ENCODE measurements around the gene CEP44.
"Not testable (repeated sequence)": the region's sequence is repeated elsewhere in the genome, so short reads cannot be mapped to it uniquely, and the experiment has no call there.

The CEP44 gene

DNA sequence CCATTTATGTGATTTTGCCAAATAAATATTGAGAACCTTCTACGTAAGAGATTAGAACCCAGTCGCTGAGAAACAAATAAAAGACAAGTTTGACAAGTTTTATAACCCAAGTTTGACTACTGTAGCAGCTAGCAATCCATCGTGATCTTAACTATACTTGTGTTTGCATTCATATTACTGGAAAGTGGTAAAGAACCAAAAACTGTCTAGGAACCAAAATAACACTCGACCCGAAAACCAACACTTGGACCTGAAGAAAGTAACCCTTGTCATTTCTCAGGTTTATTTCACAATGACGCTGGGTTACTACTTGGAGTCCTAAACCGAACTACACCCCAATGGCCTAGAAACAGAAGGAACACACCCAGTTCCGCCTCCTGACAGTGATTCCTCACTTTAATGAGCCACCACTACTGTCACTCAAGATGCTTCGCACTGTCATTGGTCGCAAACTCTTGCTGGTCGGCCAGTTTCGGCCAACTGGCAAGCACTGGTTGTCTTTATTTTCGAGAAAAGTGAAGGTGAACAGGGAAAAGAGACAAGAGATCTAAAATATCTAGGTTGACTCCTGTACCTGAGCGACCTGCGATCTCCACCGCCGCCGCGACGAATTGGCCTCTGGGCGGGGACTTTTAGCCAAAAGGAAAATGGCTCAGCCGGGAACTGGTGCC, 740 bp upstream of the CEP44 start:
- DNase-seq (ENCODE audit: low read depth): peak; percentile 96
- TF ChIP-seq, protein P1, sequence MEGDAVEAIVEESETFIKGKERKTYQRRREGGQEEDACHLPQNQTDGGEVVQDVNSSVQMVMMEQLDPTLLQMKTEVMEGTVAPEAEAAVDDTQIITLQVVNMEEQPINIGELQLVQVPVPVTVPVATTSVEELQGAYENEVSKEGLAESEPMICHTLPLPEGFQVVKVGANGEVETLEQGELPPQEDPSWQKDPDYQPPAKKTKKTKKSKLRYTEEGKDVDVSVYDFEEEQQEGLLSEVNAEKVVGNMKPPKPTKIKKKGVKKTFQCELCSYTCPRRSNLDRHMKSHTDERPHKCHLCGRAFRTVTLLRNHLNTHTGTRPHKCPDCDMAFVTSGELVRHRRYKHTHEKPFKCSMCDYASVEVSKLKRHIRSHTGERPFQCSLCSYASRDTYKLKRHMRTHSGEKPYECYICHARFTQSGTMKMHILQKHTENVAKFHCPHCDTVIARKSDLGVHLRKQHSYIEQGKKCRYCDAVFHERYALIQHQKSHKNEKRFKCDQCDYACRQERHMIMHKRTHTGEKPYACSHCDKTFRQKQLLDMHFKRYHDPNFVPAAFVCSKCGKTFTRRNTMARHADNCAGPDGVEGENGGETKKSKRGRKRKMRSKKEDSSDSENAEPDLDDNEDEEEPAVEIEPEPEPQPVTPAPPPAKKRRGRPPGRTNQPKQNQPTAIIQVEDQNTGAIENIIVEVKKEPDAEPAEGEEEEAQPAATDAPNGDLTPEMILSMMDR (conservative IDR thresholded peaks at IDR 0.05; ENCODE audit: control insufficient read depth, insufficient read depth, low read depth, low read length): no peak
- peak overlapping the region; percentile 88 for H3K4me3 ChIP-seq (ENCODE audit: control insufficient read depth, low read depth, low read length)

DNA sequence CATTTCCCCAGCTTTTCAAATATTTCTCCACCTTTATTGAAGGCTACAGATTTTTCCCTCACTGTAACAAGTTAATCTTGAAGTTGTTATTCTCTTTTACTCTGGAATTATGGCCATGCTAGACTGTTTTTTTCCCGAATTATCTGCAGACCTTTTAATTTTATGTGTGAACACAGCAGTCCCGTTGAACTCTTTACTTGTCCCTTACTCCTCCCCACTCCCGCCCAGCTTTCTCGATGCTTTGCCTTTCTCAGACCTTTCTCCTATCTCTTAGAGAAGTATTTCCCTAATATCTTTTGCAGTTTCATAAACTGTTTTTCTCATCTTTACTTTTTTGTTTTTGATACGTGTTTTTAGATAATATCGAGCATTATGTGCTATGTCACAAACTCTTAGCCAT, 776 bp downstream of the CEP44 start:
- TF ChIP-seq, protein P1 (conservative IDR thresholded peaks at IDR 0.05; ENCODE audit: control insufficient read depth, insufficient read depth, low read depth, low read length): no peak
- DNase-seq (ENCODE audit: low read depth): no peak
- H3K4me3 ChIP-seq (ENCODE audit: control insufficient read depth, low read depth, low read length): peak overlapping the region; percentile 88

DNA sequence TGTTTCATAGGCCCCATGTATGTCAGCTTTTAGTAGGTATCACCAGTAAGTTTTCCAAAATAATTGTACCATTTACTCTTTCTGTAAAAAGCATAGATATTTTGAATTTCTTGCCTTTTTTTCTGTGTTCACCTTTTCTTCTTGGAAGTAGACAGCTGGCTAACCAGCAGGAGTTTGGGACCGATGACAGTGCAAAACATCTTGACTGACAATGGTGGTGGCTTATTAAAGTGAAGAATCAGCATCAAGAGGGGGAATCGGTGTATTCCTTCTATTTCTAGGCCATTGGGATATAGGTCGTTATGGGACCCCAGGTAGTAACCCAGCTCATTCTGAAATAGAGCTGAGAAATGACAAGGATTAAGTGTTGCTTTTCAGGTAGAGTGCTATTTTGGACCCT, 3.2 kb downstream of the CEP44 start:
- DNase-seq (ENCODE audit: low read depth): no peak
- no peak overlapping the region for H3K4me3 ChIP-seq (ENCODE audit: control insufficient read depth, low read depth, low read length)
- TF ChIP-seq, protein P1 (conservative IDR thresholded peaks at IDR 0.05; ENCODE audit: control insufficient read depth, insufficient read depth, low read depth, low read length): no peak

DNA sequence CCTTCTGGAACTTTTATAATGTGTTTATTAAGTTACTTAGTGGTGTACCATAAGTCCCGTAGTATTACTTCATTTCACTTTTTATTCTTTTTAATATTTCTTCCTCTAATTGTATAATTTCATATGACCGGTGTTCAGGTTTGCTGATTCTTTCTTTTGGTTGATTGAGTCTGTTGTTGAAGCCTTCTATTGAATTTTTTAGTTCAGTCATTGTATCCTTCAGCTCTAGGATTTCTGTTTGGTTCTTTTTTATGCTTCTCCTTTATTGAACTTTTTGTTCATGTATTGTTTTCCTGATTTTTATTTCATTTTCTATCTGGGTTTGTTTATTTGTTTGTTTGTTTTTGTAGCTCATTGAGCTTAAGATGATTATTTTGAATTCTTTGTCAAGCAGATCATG, 8.8 kb downstream of the CEP44 start:
- DNase-seq (ENCODE audit: low read depth): no peak
- TF ChIP-seq, protein P1 (conservative IDR thresholded peaks at IDR 0.05; ENCODE audit: control insufficient read depth, insufficient read depth, low read depth, low read length): no peak
- H3K4me3 ChIP-seq (ENCODE audit: control insufficient read depth, low read depth, low read length): no peak overlapping the region

DNA sequence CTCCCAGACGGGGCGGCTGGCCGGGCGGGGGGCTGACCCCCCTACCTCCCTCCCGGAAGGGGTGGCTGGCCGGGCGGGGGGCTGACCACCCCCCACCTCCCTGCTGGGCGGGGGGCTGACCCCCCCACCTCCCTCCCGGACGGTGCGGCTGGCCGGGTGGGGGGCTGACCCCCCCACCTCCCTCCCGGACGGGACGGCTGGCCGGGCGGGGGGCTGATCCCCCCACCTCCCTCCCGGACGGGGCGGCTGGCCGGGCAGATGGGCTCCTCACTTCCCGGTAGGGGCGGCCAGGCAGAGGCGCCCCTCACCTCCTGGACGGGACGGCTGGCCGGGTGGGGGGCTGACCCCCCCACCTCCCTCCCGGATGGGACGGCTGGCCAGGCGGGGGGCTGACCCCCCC, 10.9 kb downstream of the CEP44 start:
- not testable (repeated sequence) for H3K4me3 ChIP-seq (ENCODE audit: control insufficient read depth, low read depth, low read length); DNase-seq (ENCODE audit: low read depth)

DNA sequence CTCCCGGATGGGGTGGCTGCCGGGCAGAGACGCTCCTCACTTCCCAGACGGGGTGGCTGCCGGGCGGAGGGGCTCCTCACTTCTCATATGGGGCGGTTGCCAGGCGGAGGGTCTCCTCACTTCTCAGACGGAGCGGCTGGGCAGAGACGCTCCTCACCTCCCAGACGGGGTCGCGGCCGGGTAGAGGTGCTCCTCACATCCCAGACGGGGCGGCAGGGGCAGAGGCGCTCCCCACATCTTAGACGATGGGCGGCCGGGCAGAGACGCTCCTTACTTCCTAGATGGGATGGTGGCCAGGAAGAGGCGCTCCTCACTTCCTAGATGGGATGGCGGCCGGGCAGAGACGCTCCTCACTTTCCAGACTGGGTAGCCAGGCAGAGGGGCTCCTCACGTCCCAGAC, 11.4 kb downstream of the CEP44 start:
- DNase-seq (ENCODE audit: low read depth); H3K4me3 ChIP-seq (ENCODE audit: control insufficient read depth, low read depth, low read length): not testable (repeated sequence)

DNA sequence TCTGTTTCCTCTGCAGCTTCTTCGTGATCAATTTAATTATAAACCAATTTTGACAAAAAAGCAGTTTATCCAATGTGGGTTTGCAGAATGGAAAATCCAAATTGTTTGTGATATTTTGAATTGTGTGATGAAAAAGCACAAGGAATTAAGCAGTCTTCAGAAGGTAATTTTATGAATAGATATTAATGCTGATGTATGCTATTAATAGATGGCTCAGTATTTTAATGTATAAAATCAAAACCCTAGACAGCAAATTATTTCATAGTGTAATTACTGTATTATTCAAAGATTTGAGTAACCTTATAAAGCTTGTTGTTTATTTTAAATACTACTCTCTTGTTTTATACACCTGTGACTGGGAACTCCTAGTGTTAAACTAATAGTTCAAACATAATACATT, 20.0 kb downstream of the CEP44 start:
- TF ChIP-seq, protein P1 (conservative IDR thresholded peaks at IDR 0.05; ENCODE audit: control insufficient read depth, insufficient read depth, low read depth, low read length): no peak
- no peak overlapping the region for H3K4me3 ChIP-seq (ENCODE audit: control insufficient read depth, low read depth, low read length)
- no peak for DNase-seq (ENCODE audit: low read depth)

DNA sequence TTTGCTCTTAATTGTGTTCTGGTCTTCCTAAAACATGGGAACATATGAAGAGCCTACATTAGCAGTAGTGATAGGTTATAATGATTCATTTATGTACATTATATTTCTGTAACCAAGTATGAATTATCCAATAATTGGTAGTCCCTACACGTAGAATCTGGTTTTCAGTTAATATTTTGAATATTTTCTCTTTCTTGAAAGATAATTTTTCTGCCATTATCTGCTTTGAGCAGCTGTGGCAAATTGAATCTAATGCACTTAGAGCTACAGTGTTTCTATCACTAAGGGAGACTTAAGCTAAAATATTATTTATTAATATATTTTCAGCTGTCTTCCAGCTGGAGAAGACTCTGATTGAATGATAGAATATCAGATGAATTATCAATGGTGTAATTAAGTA, 21.0 kb downstream of the CEP44 start:
- H3K4me3 ChIP-seq (ENCODE audit: control insufficient read depth, low read depth, low read length): no peak overlapping the region
- no peak for DNase-seq (ENCODE audit: low read depth)
- TF ChIP-seq, protein P1 (conservative IDR thresholded peaks at IDR 0.05; ENCODE audit: control insufficient read depth, insufficient read depth, low read depth, low read length): no peak

All from fibroblast of mammary gland (primary cell).